HG03159 (cell line): ENCODE results near the gene ACVR1B.

ENCODE experiments used
- ATAC-seq: cut with Tn5 transposase; IDR thresholded peaks from one replicate; pipeline ENCODE4 v1.9.1; 2021; ENCODE audit warnings: mild to moderate bottlenecking, moderate library complexity; ENCODE audit not compliant: unreplicated experiment

The ACVR1B gene

GRCh38 chr12:52019113-52019770 lies 67.7 kb downstream of the ACVR1B start:
- ATAC-seq = no peak

GRCh38 chr12:52020539-52021336 lies 69.2 kb downstream of the ACVR1B start:
- peak; percentile 45 for ATAC-seq

GRCh38 chr12:52022841-52023181 lies 71.3 kb downstream of the ACVR1B start:
- ATAC-seq = no peak

- ATAC-seq = no peak
Measured at GRCh38 chr12:52023182-52023975, 71.9 kb downstream of the ACVR1B start.

- ATAC-seq = no peak
Measured at GRCh38 chr12:52023976-52024688, 72.6 kb downstream of the ACVR1B start.

GRCh38 chr12:52024845-52025230 lies 73.3 kb downstream of the ACVR1B start:
- ATAC-seq = no peak

GRCh38 chr12:52026263-52026662 lies 74.8 kb downstream of the ACVR1B start:
- no peak for ATAC-seq

- ATAC-seq = no peak
Measured at GRCh38 chr12:52027085-52027843, 75.8 kb downstream of the ACVR1B start.

GRCh38 chr12:52029685-52030084 lies 78.2 kb downstream of the ACVR1B start:
- no peak for ATAC-seq

GRCh38 chr12:52032446-52032803 lies 80.9 kb downstream of the ACVR1B start:
- ATAC-seq = no peak

- ATAC-seq = peak; percentile 91
Measured at GRCh38 chr12:52032804-52033445, 81.4 kb downstream of the ACVR1B start.

- ATAC-seq = no peak
Measured at GRCh38 chr12:52033446-52034140, 82.1 kb downstream of the ACVR1B start.

GRCh38 chr12:52035190-52035589 lies 83.7 kb downstream of the ACVR1B start:
- no peak for ATAC-seq

GRCh38 chr12:52035926-52036325 lies 84.4 kb downstream of the ACVR1B start:
- no peak for ATAC-seq

GRCh38 chr12:52036587-52037171 lies 85.2 kb downstream of the ACVR1B start:
- ATAC-seq = peak; percentile 43

- ATAC-seq = no peak
Measured at GRCh38 chr12:52037248-52037861, 85.9 kb downstream of the ACVR1B start.

- no peak for ATAC-seq
Measured at GRCh38 chr12:52038447-52038846, 86.9 kb downstream of the ACVR1B start.

- no peak for ATAC-seq
Measured at GRCh38 chr12:52041035-52041434, 89.5 kb downstream of the ACVR1B start.
